GM19035 (cell line): Measurements from ENCODE around the gene SHMT2.

Source experiments
- ATAC-seq: cut with Tn5 transposase; IDR thresholded peaks from one replicate; pipeline ENCODE4 v1.9.1; 2021; ENCODE audit not compliant: unreplicated experiment

The SHMT2 gene

DNA sequence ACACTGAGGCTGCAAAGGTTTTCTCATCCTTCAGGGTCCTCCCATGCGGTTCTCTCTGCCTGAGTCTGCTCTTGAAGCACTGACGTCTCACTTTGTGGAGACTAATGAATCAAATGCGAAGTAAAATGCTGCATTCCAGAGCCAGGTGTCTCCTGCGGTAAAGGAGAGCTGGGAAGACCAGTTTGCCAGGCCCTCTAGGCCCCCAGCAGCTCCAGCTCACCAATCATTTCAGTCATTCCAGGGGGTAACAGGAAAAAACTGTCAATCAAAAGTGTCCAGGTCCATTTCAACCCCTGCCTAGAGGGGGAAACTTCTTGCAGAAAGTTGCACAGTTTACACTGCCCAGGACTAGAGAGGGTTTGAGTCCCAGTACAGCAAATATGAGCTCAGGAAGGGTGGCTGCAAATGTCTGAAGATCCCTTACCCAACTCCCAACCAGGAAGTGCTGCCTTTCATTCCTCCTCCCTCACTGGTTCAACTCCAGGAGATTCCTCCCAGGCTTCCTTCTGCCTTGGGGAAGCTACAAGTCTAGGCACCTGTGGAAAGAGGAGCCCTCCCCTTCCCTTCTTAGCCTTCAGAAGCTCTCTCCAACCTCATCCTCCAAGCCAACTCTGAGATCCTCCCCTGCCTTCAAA lies 15.6 kb upstream of the SHMT2 start:
- no peak for ATAC-seq

DNA sequence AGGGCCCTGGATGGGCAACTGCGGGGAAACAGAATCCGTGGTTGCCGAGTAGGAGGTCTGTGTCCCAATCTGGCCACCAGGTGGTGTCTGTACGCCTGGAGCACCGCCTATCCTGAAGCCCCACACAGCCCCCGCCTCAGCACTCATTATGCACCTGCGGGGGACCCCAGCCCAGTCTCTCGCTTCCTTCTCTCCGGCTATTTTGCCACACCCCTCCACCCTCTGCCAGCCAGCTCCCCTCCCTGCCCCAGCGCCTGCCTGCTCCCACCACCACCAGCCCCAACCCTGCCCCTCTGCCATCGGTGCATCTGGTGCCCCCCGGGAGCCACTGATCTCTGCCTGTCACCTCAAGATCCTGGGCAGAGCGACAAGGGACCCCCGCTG lies 15.1 kb upstream of the SHMT2 start:
- ATAC-seq: no peak

DNA sequence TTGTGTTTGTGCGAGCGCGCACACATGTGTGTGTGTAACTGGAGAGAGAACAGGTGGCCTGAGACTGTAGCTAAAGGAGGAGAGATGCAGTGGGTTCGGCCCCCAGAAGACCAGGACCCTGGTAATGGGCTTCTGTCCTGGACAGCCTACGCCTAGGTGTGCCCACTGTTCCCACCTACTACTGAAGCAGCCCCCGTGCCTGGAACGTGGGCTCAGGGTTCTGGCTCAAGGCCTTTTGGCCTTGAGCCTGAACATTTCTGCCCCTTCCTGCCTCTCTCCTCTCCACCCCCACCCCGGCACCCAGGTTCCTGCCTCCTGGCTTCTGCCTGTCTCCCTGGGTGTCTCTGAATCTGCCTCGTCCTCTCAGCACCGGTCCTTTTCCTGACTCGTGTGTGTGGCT lies 14.4 kb upstream of the SHMT2 start:
- ATAC-seq: no peak

DNA sequence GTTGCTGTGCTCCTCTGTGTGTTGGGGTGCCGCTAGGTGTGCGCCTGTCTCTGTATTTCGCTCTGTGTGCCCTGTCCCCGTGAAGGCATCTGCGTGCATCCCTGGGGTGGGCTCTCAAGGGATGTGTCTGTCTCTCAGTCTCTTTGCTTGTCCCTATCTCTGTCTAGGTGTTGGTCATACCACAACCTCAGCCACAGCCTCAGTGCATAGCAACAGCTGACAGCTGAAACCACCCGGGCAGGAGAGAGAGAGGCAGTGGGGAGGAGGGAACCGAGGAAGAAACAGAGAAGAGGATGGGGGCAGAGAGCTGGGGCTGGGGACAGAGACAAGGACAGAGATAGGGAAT lies 13.9 kb upstream of the SHMT2 start:
- ATAC-seq: no peak

DNA sequence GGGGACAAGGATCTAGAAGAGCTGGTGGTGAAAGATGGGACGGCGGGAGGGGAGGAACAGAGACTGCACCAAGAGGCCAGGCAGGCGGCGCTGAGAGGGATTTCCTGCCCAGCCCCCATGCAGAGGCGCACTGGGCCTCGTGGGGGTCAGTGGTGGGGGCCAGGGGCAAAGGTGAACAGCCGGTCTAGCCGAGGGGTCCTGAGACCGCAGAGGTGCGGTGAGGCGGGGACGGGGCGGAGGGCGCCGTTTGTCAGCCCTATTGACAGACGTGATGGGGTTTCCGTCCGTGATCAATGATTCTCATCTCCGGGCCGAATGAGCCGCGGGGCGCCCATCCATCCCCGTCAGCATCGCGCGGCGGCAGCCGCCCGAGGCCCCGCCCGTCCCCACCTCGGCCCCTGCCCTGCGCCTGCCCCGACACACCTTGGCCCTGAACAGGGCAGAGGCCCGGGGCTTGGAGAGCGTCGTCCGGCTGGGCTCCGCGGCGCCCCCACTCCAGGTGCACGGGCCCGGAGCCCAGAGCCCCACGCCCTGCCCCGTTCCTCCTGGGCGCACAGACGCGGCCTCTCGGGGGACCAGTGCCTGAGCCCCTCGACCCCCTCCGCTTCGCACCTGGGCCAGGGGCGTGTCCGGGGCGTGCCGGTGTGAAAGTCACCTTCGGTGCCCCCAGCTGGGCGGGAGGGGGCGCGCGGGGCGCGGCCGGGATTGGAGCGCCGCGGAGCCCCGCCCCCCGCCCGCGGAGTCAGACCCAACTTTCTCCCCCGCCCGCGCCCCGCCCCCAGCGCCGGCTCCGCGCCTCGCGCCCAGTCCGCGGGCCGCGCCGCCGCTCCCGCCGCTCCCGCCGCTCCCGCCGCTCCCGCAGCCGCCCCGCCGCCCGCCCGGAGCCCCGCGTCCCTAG lies 13.2 kb upstream of the SHMT2 start, which contains the start of gene NXPH4:
NXPH4 (plus strand) TSS at position 781 of the 898 bp plus-strand sequence. CDS start 176 bp downstream, outside the sequence.
- ATAC-seq: no peak

DNA sequence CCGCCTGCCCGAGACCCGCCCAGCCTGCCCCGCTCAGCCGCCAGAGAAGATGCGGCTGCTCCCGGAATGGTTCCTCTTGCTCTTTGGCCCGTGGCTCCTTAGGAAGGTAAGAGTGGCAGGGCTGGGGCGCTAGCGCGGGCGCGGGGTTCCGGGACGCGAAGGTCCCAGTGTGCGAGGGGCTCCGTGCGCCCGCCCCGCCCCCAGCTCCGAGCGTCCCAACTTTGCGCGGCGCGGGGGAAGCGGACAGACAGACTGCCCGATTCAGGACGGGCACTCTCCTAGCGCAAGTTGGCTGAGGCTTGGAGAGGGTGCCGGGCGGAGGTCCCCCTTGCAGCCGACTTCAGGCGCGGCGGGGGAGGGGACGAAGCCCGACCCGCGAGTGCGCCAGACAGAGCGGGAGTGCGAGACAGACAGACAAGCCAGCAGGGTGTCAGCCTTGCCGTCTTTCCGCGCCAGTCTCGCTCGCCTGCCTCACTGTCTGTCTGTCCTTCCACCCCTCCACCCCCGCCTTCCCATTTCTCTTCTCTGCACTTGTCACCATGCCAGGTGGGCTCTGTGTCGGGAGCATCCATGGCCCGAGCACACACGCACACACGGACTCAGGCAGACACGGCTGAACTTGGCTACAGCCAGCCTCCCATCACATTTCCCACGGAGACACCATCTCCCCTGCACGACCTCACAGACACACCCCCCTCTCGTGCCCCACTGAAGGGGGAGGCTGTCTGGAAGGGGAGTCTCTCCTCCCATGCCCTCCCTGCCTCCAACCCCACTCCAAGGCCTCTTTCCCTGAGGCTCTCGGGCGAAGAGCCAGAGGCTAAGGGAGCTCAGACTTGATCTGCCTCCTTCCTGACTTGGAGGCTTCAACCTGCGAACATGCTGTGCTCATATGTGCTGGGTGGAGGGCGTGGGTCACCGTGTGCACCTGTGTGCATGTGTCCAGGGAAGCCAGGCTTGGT lies 12.3 kb upstream of the SHMT2 start:
- no peak for ATAC-seq

DNA sequence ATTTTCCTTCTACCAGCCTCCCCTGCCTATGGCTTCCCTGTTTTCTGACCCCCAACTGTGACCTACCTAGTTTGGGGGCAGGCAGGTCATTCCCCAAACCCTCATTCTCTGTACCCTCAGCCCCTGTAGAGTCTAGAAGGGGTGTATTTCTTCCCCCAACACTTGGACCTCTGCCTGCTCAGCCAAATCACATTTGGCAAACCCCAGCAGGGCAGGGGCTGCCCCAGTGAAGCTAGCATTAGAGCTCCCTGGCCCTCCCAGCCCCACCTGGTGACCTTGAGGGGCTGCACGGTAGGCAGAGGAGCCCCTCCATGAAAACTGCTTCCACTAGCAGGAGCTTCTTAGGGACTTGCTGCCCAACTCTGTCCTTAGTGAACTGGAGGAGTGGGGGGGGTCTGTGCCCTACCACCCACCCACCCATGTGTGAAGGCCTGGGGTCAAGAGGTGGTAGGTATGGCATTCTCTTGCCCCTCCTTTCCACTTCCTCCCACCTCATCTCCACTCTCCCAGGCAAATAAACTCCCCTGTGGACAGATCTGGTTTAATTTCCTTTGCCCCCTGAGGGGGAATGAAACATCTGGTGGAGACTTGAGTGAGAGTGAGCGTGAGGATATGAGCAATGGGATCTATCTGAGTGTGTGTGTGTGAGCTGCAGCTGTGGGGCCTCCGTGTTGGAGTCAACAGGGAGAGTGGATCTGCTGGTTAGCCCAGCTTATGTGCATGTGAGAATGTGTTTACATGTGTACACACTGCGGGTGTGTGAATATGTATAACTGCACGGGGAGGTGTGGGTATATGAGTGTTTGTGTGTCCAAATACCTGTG lies 11.3 kb upstream of the SHMT2 start:
- ATAC-seq: no peak

DNA sequence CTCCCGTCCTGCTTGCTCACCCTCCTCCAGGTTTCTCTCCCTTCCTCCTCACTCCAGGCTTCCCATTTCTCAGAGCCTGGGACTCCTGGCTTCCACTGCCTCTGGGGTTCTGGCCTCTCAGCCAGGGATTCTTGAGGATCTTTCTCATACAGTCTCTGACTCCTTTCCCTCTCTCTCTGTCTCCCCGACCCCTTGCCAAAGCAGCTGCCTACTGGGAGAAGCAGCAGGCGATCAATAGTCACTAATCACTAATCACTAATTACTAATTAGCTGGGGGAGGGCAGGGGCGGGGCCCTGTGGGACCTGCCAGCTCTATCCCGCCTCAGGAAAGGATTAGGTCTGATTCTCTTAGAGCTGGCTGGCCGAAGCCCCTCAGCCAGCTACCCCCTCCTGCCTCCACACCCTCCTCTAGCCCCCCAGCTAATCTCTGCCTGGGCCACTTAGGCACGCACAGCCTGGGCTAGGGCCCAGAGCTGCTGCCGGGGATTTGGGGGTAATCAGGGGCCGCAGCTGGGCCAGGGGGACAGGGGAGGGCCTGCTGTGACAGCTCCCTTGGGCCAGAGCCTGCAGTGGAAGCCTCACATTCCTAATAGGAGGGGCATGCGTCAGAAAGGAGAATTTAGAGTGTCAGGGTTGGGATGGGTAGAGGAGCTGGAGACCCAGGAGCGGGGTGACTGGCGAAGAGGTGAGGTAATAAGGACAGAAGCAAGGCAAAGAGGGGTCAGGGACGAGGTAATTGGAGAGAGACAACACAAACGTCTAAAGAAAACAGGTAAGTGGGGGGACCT lies 10.1 kb upstream of the SHMT2 start:
- ATAC-seq: no peak

DNA sequence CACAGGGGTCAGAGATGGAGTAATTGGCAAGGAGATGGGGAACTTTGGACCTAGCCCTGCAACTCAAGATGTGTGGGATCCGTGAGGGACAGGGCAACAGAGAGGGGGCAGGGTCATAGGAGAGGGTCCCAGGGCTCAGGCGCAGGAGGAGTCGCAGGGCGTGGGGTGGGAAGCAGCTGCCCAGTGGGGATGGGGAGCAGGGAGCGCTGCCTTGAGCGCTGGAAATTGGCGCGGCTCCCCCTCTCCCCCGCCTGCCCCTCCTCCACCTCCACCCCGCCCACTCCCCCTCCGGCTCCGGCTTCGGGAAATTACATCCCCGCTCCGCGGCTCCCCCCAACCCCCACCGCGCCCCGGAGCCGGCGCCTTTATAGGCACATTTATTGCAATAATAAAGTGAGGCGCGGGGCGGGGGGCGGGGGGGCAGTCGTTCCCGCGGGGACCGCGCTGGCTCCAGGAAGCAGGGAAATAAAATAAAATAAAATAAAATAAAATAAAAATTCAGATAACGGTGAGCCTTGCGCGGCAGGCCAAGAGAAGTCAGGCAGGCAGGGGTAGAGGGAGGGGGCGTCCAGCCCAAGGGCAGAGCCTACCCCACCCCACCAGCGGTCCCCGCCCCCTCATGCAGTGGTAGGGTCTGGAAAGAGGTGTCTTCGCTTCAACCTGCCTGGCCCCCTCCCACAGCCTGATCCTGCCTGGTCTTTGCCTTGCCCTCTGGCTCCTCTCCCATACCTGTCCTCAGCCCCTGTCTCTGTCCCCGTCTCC lies 9.3 kb upstream of the SHMT2 start:
- ATAC-seq: no peak

DNA sequence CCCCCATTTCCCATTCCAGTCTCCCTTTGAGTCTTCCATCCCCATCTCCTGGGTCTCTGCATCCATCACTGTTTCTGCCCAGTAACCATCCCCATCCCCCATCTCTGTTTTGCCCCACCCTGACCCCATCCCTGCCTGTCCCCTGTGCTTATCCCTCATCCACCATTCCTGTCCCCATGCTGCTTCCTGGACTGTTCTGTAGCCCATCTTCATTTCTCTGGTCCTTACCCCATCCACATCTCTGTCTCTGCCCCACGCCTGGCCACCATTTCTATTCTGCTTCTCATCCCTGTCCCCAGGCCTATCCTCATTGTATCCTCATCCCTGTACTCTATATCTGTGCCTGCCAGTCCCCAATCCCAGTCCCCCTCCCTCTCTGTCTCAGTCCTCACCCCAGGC lies 8.7 kb upstream of the SHMT2 start:
- ATAC-seq: no peak

DNA sequence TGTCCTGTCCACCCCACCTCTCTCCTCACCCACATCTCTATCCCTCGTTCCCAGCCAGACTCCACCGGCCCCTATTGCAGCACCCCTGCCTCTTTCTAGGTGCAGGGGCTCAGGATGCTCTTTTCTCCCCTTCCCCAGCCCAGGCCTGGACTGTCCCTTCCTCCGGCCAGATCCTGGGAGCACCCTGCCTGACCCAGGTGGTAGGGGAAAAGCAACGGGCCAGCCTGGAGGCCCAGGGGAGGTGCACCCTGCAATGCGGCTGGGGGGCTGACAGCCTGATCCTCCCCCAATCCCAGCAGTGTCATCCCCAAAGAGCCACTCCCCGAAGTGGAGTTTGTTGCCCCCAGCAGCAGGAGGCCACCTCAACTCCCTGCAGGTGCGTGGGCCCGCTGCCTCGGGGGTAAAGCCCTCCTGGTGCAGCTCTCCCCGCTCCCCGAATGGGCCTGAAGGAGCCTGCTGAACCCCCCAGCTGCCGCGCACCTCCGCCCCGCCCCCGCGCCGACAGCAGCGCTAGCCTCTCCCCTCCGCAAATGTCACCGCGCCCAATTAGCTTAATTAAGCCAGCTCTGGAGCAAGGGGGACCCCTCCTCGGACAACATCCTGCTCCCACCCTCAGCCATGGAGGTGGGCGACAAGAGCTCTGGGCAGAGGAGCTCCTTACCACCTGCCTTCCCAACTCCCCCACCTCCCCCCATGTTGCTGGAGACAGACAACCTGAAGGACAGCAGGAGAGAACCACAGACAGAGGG lies 8.2 kb upstream of the SHMT2 start:
- no peak for ATAC-seq

DNA sequence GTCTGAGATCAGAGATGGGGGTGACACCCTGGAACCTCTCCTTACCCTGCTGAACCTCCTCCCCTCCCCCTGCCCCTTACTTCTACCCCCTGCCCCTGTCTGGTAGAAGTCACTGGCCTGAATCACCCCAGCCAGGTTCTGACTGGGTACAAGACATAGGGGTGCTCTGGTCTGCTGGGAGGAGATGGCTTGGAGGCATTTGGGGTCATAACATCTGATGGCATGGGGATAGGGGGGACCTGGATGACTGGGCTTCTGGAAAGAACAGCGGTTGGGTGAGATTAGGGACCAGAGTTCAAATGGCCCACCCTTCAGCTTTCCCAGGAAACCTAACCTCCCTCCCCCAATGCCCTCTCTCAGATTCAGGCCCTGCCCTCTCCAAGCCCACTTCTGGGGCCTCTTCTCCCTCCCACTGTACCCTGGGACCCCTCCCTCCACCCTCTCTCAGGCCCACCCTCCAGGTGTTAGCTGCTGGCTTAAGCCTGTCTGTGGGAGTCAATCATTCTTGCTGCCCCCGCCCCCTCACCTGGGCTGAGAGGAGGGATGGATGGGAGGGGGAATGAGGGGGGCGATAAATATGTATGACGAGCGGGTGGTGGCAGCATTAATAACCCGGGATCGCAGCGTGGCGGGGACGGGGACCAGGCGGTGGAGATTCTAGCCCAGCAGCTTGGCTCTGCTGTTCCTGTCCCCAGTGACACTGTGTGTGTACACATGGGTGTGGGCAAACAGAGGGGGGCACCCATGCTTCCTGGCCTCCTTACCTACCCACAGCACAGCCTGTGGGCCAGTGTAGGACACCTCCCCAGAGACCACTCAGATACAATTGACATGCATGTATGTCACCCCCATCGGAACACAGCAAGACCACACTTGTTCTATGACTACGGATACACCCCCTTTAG lies 7.0 kb upstream of the SHMT2 start:
- no peak for ATAC-seq

DNA sequence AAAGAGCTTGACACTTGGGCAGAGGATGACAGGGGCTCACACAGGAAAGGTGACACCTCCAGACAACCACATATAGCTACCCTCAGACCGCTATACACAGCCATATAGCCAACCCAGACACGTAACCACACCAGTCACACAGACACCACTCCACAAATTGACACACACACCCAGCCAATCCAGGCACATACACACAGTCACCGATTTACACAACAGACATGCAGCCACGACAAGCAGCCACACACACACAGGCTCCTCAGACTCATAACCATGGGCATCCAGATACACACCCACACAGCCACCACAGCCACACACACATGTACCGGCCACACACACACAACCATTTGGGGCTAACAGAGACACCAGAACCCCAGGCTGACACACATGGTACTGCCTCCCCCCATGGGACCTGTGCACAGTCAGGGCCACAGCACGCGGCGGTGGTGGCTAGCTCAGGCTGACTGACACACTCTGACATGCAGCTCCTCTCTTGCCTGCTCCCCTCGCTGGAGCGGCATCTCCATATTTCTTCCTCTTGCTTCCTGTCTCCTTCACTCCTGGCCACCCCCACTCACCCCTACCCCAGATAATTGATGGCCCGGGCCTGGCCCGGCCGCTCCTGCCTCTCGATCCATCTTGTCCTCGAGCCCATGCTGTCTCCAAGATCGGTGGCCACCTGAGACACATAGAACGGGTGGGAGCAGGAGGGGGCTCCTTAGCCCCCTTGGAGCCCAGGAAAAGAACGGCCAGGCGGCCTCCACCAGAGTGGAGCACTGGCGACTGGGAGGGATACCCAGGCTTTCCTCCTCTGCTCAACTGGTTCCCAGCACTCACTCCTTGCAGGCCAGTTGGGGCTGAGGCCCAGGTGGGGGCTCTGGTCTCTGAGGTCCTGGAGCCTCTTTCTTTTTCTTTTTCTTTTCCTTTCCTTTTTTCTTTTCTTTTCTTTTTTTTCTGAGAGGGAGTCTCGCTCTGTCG lies 6.0 kb upstream of the SHMT2 start:
- ATAC-seq: no peak

DNA sequence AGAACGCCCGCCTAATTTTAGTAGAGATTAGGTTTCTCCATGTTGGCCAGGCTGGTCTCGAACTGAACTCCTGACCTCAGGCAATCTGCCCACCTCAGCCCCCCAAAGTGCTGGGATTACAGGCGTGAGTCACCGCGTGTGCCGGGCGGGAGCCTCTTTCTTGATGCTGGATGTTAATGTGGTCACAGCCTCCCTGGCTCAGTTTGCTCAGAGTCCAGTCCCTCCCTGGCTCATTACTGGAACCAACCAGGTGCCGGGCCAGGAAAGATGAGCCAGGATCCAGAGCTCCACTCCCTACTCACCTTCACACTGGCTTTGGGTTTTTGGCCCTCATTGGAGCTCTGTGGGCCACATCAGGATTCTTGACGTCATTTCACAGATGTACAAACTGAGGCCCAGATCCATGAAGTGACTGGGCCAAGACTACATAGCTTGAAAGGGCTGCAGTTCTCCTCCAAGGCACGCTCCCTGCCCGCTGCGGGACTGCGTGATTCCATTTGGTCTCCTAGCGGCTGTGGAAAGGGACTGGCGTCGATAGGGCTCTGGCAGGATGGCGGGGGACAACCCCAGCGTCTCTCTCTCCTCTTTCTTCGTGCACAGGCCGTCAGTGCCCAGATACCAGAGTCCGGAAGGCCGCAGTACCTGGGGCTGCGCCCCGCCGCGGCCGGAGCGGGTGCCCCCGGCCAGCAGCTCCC lies 5.1 kb upstream of the SHMT2 start:
- ATAC-seq: no peak

DNA sequence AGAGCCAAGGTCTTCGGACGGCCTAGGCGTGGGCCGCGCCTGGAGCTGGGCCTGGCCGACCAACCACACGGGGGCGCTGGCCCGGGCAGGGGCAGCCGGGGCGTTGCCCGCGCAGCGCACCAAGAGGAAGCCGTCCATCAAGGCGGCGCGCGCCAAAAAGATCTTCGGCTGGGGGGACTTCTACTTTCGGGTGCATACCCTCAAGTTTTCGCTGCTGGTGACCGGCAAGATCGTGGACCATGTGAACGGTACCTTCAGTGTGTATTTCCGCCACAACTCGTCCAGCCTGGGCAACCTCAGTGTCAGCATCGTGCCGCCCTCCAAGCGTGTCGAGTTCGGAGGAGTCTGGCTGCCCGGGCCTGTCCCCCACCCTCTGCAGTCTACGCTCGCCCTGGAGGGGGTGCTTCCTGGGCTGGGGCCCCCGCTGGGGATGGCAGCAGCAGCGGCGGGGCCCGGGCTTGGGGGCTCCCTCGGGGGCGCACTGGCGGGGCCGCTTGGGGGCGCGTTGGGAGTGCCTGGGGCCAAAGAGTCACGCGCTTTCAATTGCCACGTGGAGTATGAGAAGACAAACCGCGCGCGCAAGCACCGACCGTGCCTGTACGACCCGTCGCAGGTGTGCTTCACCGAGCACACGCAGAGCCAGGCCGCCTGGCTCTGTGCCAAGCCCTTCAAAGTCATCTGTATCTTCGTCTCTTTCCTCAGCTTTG lies 4.4 kb upstream of the SHMT2 start:
- ATAC-seq: no peak
